Measurements from ENCODE around the gene SCN1A.

Gene SCN1A

GRCh38 chr2:166088634-166089033, 39.2 kb downstream of the SCN1A start:
- Histone ChIP-seq H3K27me3 (ENCODE audit: control insufficient read depth in 5 of 5, insufficient read depth in 4 of 5, low read length in 5 of 5) (no peaks in the 10 kb centered on the region), H3K4me3 (ENCODE audit: low read depth in 1 of 5, low read length in 5 of 5) (no peak overlapping the region), H3K4me1 (ENCODE audit: control insufficient read depth in 5 of 5, insufficient read depth in 5 of 5, low read length in 5 of 5) (peaks cover 0 to 18% (median 4%) of the 10 kb centered on the region in 5 donors), H3K9me3 (ENCODE audit: control insufficient read depth in 5 of 5, low read length in 5 of 5) (no peaks in the 10 kb centered on the region), H3K9ac (ENCODE audit: low read length in 5 of 5) (no peak overlapping the region), H3K27ac (ENCODE audit: low read depth, low read length) (no peak overlapping the region), H3K36me3 (ENCODE audit: control insufficient read depth in 5 of 5, insufficient read depth in 5 of 5, low read length in 5 of 5) (no peaks in the 10 kb centered on the region)

- Histone ChIP-seq H3K9me3 (ENCODE audit: control insufficient read depth in 5 of 5, low read length in 5 of 5) (no peaks in the 10 kb centered on the region), H3K27me3 (ENCODE audit: control insufficient read depth in 5 of 5, insufficient read depth in 4 of 5, low read length in 5 of 5) (no peaks in the 10 kb centered on the region), H3K27ac (ENCODE audit: low read depth, low read length) (no peak overlapping the region), H3K4me1 (ENCODE audit: control insufficient read depth in 5 of 5, insufficient read depth in 5 of 5, low read length in 5 of 5) (no peaks in the 10 kb centered on the region), H3K4me3 (ENCODE audit: low read depth in 1 of 5, low read length in 5 of 5) (no peak overlapping the region), H3K36me3 (ENCODE audit: control insufficient read depth in 5 of 5, insufficient read depth in 5 of 5, low read length in 5 of 5) (no peaks in the 10 kb centered on the region), H3K9ac (ENCODE audit: low read length in 5 of 5) (no peak overlapping the region)
Observed at GRCh38 chr2:166084301-166084700, 43.5 kb downstream of the SCN1A start.

- H3K9me3 ChIP-seq (ENCODE audit: control insufficient read depth in 5 of 5, low read length in 5 of 5), result no peaks in the 10 kb centered on the region
- no peak overlapping the region for H3K27ac ChIP-seq (ENCODE audit: low read depth, low read length)
- no peak overlapping the region for H3K4me3 ChIP-seq (ENCODE audit: low read depth in 1 of 5, low read length in 5 of 5)
- H3K27me3 ChIP-seq (ENCODE audit: control insufficient read depth in 5 of 5, insufficient read depth in 4 of 5, low read length in 5 of 5), result no peaks in the 10 kb centered on the region
- H3K9ac ChIP-seq (ENCODE audit: low read length in 5 of 5), result no peak overlapping the region
- H3K36me3 ChIP-seq (ENCODE audit: control insufficient read depth in 5 of 5, insufficient read depth in 5 of 5, low read length in 5 of 5), result no peaks in the 10 kb centered on the region
- no peaks in the 10 kb centered on the region for H3K4me1 ChIP-seq (ENCODE audit: control insufficient read depth in 5 of 5, insufficient read depth in 5 of 5, low read length in 5 of 5)
Observed at GRCh38 chr2:166082736-166083135, 45.1 kb downstream of the SCN1A start.

- Histone ChIP-seq H3K9me3 (ENCODE audit: control insufficient read depth in 5 of 5, low read length in 5 of 5) (no peaks in the 10 kb centered on the region), H3K4me3 (ENCODE audit: low read depth in 1 of 5, low read length in 5 of 5) (no peak overlapping the region), H3K27ac (ENCODE audit: low read depth, low read length) (no peak overlapping the region), H3K27me3 (ENCODE audit: control insufficient read depth in 5 of 5, insufficient read depth in 4 of 5, low read length in 5 of 5) (no peaks in the 10 kb centered on the region), H3K4me1 (ENCODE audit: control insufficient read depth in 5 of 5, insufficient read depth in 5 of 5, low read length in 5 of 5) (no peaks in the 10 kb centered on the region), H3K36me3 (ENCODE audit: control insufficient read depth in 5 of 5, insufficient read depth in 5 of 5, low read length in 5 of 5) (no peaks in the 10 kb centered on the region), H3K9ac (ENCODE audit: low read length in 5 of 5) (no peak overlapping the region)
Observed at GRCh38 chr2:166081852-166082251, 46.0 kb downstream of the SCN1A start.

GRCh38 chr2:166081131-166081632, 46.6 kb downstream of the SCN1A start:
- Histone ChIP-seq H3K9me3 (ENCODE audit: control insufficient read depth in 5 of 5, low read length in 5 of 5) (no peaks in the 10 kb centered on the region), H3K9ac (ENCODE audit: low read length in 5 of 5) (no peak overlapping the region), H3K4me3 (ENCODE audit: low read depth in 1 of 5, low read length in 5 of 5) (no peak overlapping the region), H3K27ac (ENCODE audit: low read depth, low read length) (no peak overlapping the region), H3K27me3 (ENCODE audit: control insufficient read depth in 5 of 5, insufficient read depth in 4 of 5, low read length in 5 of 5) (no peaks in the 10 kb centered on the region), H3K4me1 (ENCODE audit: control insufficient read depth in 5 of 5, insufficient read depth in 5 of 5, low read length in 5 of 5) (no peaks in the 10 kb centered on the region), H3K36me3 (ENCODE audit: control insufficient read depth in 5 of 5, insufficient read depth in 5 of 5, low read length in 5 of 5) (no peaks in the 10 kb centered on the region)

- no peaks in the 10 kb centered on the region for H3K27me3 ChIP-seq (ENCODE audit: control insufficient read depth in 5 of 5, insufficient read depth in 4 of 5, low read length in 5 of 5)
- no peaks in the 10 kb centered on the region for H3K4me1 ChIP-seq (ENCODE audit: control insufficient read depth in 5 of 5, insufficient read depth in 5 of 5, low read length in 5 of 5)
- no peaks in the 10 kb centered on the region for H3K9me3 ChIP-seq (ENCODE audit: control insufficient read depth in 5 of 5, low read length in 5 of 5)
- H3K27ac ChIP-seq (ENCODE audit: low read depth, low read length), result no peak overlapping the region
- H3K36me3 ChIP-seq (ENCODE audit: control insufficient read depth in 5 of 5, insufficient read depth in 5 of 5, low read length in 5 of 5), result no peaks in the 10 kb centered on the region
- no peak overlapping the region for H3K4me3 ChIP-seq (ENCODE audit: low read depth in 1 of 5, low read length in 5 of 5)
- H3K9ac ChIP-seq (ENCODE audit: low read length in 5 of 5), result no peak overlapping the region
Observed at GRCh38 chr2:166074430-166074829, 53.4 kb downstream of the SCN1A start.

GRCh38 chr2:166074011-166074410, 53.8 kb downstream of the SCN1A start:
- H3K9ac ChIP-seq (ENCODE audit: low read length in 5 of 5), result no peak overlapping the region
- H3K4me3 ChIP-seq (ENCODE audit: low read depth in 1 of 5, low read length in 5 of 5), result no peak overlapping the region
- no peaks in the 10 kb centered on the region for H3K9me3 ChIP-seq (ENCODE audit: control insufficient read depth in 5 of 5, low read length in 5 of 5)
- no peak overlapping the region for H3K27ac ChIP-seq (ENCODE audit: low read depth, low read length)
- no peaks in the 10 kb centered on the region for H3K4me1 ChIP-seq (ENCODE audit: control insufficient read depth in 5 of 5, insufficient read depth in 5 of 5, low read length in 5 of 5)
- H3K27me3 ChIP-seq (ENCODE audit: control insufficient read depth in 5 of 5, insufficient read depth in 4 of 5, low read length in 5 of 5), result no peaks in the 10 kb centered on the region
- no peaks in the 10 kb centered on the region for H3K36me3 ChIP-seq (ENCODE audit: control insufficient read depth in 5 of 5, insufficient read depth in 5 of 5, low read length in 5 of 5)

- H3K4me3 ChIP-seq (ENCODE audit: low read depth in 1 of 5, low read length in 5 of 5), result no peak overlapping the region
- H3K36me3 ChIP-seq (ENCODE audit: control insufficient read depth in 5 of 5, insufficient read depth in 5 of 5, low read length in 5 of 5), result no peaks in the 10 kb centered on the region
- H3K9ac ChIP-seq (ENCODE audit: low read length in 5 of 5), result no peak overlapping the region
- H3K9me3 ChIP-seq (ENCODE audit: control insufficient read depth in 5 of 5, low read length in 5 of 5), result no peaks in the 10 kb centered on the region
- H3K4me1 ChIP-seq (ENCODE audit: control insufficient read depth in 5 of 5, insufficient read depth in 5 of 5, low read length in 5 of 5), result no peaks in the 10 kb centered on the region
- no peak overlapping the region for H3K27ac ChIP-seq (ENCODE audit: low read depth, low read length)
- no peaks in the 10 kb centered on the region for H3K27me3 ChIP-seq (ENCODE audit: control insufficient read depth in 5 of 5, insufficient read depth in 4 of 5, low read length in 5 of 5)
Observed at GRCh38 chr2:166070231-166070630, 57.6 kb downstream of the SCN1A start.

GRCh38 chr2:166068981-166069380, 58.8 kb downstream of the SCN1A start:
- H3K27me3 ChIP-seq (ENCODE audit: control insufficient read depth in 5 of 5, insufficient read depth in 4 of 5, low read length in 5 of 5), result no peaks in the 10 kb centered on the region
- no peaks in the 10 kb centered on the region for H3K4me1 ChIP-seq (ENCODE audit: control insufficient read depth in 5 of 5, insufficient read depth in 5 of 5, low read length in 5 of 5)
- H3K9ac ChIP-seq (ENCODE audit: low read length in 5 of 5), result no peak overlapping the region
- no peak overlapping the region for H3K27ac ChIP-seq (ENCODE audit: low read depth, low read length)
- H3K36me3 ChIP-seq (ENCODE audit: control insufficient read depth in 5 of 5, insufficient read depth in 5 of 5, low read length in 5 of 5), result no peaks in the 10 kb centered on the region
- H3K9me3 ChIP-seq (ENCODE audit: control insufficient read depth in 5 of 5, low read length in 5 of 5), result no peaks in the 10 kb centered on the region
- no peak overlapping the region for H3K4me3 ChIP-seq (ENCODE audit: low read depth in 1 of 5, low read length in 5 of 5)

GRCh38 chr2:166067229-166067628, 60.6 kb downstream of the SCN1A start:
- H3K9me3 ChIP-seq (ENCODE audit: control insufficient read depth in 5 of 5, low read length in 5 of 5), result no peaks in the 10 kb centered on the region
- no peaks in the 10 kb centered on the region for H3K27me3 ChIP-seq (ENCODE audit: control insufficient read depth in 5 of 5, insufficient read depth in 4 of 5, low read length in 5 of 5)
- no peak overlapping the region for H3K27ac ChIP-seq (ENCODE audit: low read depth, low read length)
- H3K9ac ChIP-seq (ENCODE audit: low read length in 5 of 5), result no peak overlapping the region
- H3K36me3 ChIP-seq (ENCODE audit: control insufficient read depth in 5 of 5, insufficient read depth in 5 of 5, low read length in 5 of 5), result no peaks in the 10 kb centered on the region
- H3K4me3 ChIP-seq (ENCODE audit: low read depth in 1 of 5, low read length in 5 of 5), result no peak overlapping the region
- no peaks in the 10 kb centered on the region for H3K4me1 ChIP-seq (ENCODE audit: control insufficient read depth in 5 of 5, insufficient read depth in 5 of 5, low read length in 5 of 5)

- H3K36me3 ChIP-seq (ENCODE audit: control insufficient read depth in 5 of 5, insufficient read depth in 5 of 5, low read length in 5 of 5), result no peaks in the 10 kb centered on the region
- no peak overlapping the region for H3K9ac ChIP-seq (ENCODE audit: low read length in 5 of 5)
- H3K9me3 ChIP-seq (ENCODE audit: control insufficient read depth in 5 of 5, low read length in 5 of 5), result no peaks in the 10 kb centered on the region
- no peaks in the 10 kb centered on the region for H3K27me3 ChIP-seq (ENCODE audit: control insufficient read depth in 5 of 5, insufficient read depth in 4 of 5, low read length in 5 of 5)
- H3K27ac ChIP-seq (ENCODE audit: low read depth, low read length), result no peak overlapping the region
- H3K4me3 ChIP-seq (ENCODE audit: low read depth in 1 of 5, low read length in 5 of 5), result no peak overlapping the region
- H3K4me1 ChIP-seq (ENCODE audit: control insufficient read depth in 5 of 5, insufficient read depth in 5 of 5, low read length in 5 of 5), result peaks cover 0 to 3% (median 0%) of the 10 kb centered on the region in 5 donors
Observed at GRCh38 chr2:166060191-166060590, 67.6 kb downstream of the SCN1A start.

Measured in subcutaneous abdominal adipose tissue (tissue), 5 donors.